T-helper 17 cell (primary cell): Measurements from ENCODE around the gene TRIM22. TPM values are rescaled to one million over a fixed set of nuclear protein-coding genes. Genes with fewer than 3 reads are reported as not detected.
"Not testable (repeated sequence)": the region's sequence is repeated elsewhere in the genome, so short reads cannot be mapped to it uniquely, and the experiment has no call there.

Experiments used
- ATAC-seq: fragments of 150-1000 bp; cut with Tn5 transposase; 2 replicates; pipeline ENCODE4 v1.10.0; 2021; ENCODE audit warnings: mild to moderate bottlenecking, moderate library complexity
- DNase-seq, 3 donors: peaks; one replicate each; pipeline versions ENCODE4 v3.0.0 to v3.0.0-alpha.2; 2020 to 2021
- H3K9me3 ChIP-seq: one replicate; pipeline ENCODE4 v1.7.0; 2013; ENCODE audit warnings: low read length, mild to moderate bottlenecking; ENCODE audit not compliant: control insufficient read depth, poor library complexity, severe bottlenecking
- H3K27ac Mint-ChIP-seq: one replicate; pipeline ENCODE4 v1.8.0; 2022; ENCODE audit warnings: mild to moderate bottlenecking, moderate library complexity, mixed read lengths
- H3K27me3 Mint-ChIP-seq: one replicate; pipeline ENCODE4 v1.8.0; 2022; ENCODE audit warnings: mixed read lengths
- H3K36me3 Mint-ChIP-seq: one replicate; pipeline ENCODE4 v1.8.0; 2022; ENCODE audit warnings: low read depth, mixed read lengths
- H3K4me1 Mint-ChIP-seq: one replicate; pipeline ENCODE4 v1.8.0; 2022; ENCODE audit warnings: mild to moderate bottlenecking, mixed read lengths
- H3K4me3 Mint-ChIP-seq: one replicate; pipeline ENCODE4 v1.8.0; 2022; ENCODE audit warnings: mild to moderate bottlenecking, moderate library complexity, mixed read lengths
- total RNA-seq, 4 donors: library from RNA in 2 of 4; stranded (reverse) in 2 of 4; gene quantifications; one replicate each; pipeline ENCODE4 v1.2.3 and lab custom pipeline; 2022 to 2026

TRIM22 gene
- total RNA-seq, 2 donors from 2014 or later = 273 to 293 TPM

DNA sequence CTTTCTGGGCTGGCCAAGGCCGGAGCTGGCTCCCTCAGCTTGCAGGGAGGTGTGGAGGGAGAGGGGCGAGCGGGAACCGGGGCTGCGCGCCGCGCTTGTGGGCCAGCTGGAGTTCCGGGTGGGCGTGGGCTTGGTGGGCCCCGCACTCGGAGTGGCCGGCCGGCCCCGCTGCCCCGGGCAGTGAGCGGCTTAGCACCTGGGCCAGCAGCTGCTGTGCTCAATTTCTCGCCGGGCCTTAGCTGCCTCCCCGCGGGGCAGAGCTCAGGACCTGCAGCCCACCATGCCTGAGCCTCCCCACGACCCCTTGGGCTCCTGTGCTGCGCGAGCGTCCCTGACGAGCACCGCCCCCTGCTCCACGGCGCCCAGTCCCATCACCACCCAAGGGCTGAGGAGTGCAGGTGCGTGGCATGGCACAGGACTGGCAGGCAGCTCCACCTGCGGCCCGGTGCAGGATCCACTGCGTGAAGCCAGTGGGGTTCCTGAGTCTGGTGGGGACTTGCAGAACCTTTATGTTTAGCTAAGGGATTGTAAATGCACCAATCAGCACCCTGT is 6.6 kb upstream of the TRIM22 start:
- not testable (repeated sequence) for H3K27me3 Mint-ChIP-seq, H3K9me3 ChIP-seq, DNase-seq, H3K27ac Mint-ChIP-seq, ATAC-seq
- peak overlapping the region; percentile 97 for H3K4me3 Mint-ChIP-seq
- peaks cover 37% of the 10 kb centered on the region for H3K4me1 Mint-ChIP-seq
- peaks cover 14% of the 10 kb centered on the region for H3K36me3 Mint-ChIP-seq

DNA sequence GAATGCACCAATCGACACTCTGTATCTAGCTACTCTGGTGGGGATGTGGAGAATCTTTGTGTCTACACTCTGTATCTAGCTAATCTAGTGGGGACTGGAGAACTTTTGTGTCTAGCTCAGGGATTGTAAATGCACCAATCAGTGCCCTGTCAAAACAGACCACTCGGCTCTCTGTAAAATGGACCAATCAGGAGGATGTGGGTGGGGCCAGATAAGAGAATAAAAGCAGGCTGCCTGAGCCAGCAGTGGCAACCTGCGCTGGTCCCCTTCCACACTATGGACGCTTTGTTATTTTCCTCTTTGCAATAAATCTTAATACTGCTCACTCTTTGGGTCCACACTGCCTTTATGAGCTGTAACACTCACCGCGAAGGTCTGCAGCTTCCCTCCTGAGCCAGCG is 6.0 kb upstream of the TRIM22 start:
- not testable (repeated sequence) for H3K27me3 Mint-ChIP-seq, H3K9me3 ChIP-seq, DNase-seq, ATAC-seq, H3K36me3 Mint-ChIP-seq
- Mint-ChIP-seq H3K27ac (peak overlapping the region; percentile 97), H3K4me1 (peaks cover 41% of the 10 kb centered on the region), H3K4me3 (peak overlapping the region; percentile 97)

DNA sequence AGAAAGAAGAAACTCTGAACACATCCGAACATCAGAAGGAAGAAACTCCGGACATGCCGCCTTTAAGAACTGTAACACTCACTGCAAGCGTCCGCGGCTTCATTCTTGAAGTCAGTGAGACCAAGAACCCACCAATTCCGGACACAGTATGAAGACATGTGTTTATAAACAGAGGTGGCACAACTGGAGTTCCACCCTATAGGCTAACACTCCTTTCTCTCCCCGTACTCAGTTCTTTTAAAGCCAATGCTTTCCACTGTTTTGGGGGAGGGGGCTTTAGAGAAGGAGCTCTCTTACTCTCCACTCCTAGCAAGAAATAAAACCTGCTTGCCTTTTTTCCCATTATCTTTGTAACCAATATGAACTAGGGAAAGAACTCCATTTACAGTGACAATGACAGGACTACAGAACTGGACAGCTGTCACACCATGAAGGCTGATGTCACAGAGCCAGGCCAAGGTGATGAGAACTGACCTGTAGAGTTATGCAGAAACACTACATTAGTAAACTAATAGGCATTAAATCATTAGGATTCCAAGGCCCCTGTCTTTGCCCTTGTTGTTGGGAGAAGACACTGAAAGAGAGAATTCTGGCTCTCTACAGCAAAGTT is 5.4 kb upstream of the TRIM22 start:
- Mint-ChIP-seq H3K4me1 (peaks cover 39% of the 10 kb centered on the region), H3K27me3 (no peaks in the 10 kb centered on the region), H3K27ac (peak overlapping the region; percentile 97), H3K4me3 (peak overlapping the region; percentile 97), H3K36me3 (peaks cover 6% of the 10 kb centered on the region)
- no peak for DNase-seq
- no peaks in the 10 kb centered on the region for H3K9me3 ChIP-seq
- peak; percentile 7 for ATAC-seq

DNA sequence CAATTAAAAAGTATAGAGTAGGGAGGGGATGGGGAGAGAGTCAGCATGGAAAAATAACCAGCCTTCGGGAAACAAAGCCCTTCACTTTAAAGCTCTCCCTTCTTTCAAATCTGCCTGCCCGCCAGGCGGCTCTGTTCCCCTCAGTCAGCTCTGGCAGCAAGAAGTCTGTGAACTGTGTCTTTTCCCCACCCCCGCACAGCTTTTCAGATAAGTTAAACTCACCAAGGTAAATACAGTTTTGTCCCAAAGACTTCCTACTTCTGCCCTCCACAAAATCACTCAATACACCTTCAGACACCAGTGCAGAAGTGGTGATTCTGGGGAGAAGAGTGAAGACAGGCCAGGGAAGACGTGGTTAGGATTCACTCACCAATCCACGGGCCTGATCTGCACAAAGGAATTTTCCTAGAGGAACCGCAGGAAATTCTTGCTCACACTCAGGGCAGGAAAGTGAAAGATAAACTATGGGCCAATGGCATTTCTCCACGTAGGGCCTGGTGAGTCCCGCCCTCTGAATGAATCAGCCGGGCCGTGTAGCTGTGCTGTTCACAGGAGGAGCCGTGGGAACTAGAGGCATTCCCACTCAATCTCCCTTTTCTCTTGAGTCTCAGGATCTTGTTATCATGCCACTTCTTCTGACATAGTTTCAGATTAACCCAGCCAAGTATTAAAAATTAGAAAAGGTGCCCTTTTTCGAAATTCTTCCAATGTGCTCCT is 4.8 kb upstream of the TRIM22 start, which contains the start of gene TRIM5:
Gene TRIM5, minus strand, starts transcription at position 429 of the 717 bp plus-strand sequence. CDS start 4,897 bp downstream, outside the sequence.
- peak within 1 kb of the TSS; percentile 97 for H3K4me3 Mint-ChIP-seq

DNA sequence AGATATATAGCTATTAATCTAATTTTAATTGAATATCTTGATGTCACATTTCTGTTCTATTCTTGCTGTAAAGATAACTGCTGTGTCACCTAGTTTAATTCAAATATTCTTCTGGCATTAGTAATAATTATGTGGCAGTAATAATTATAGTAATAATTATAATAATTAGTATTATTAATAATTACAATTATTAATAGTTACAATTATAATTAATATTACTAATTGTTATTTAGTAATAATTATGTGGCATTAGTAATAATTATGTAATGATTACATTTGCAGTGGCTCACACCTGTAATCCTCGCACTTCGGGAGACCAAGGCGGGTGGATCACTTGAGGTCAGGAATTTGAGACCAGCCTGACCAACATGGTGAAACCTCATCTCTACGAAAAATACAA is 3.2 kb upstream of the TRIM22 start:
- H3K27ac Mint-ChIP-seq = peak overlapping the region; percentile 47
- no peak for DNase-seq
- H3K4me3 Mint-ChIP-seq = peak overlapping the region; percentile 55
- H3K9me3 ChIP-seq = no peaks in the 10 kb centered on the region
- peaks cover 50% of the 10 kb centered on the region for H3K4me1 Mint-ChIP-seq
- H3K36me3 Mint-ChIP-seq = peaks cover 2% of the 10 kb centered on the region
- ATAC-seq = no peak
- no peaks in the 10 kb centered on the region for H3K27me3 Mint-ChIP-seq

More for the DNA sequence above, 4.8 kb upstream of the TRIM22 start, which contains the start of gene TRIM5:
- peak; percentile 52 to 61 (median 53) for DNase-seq
- H3K9me3 ChIP-seq = no peaks in the 10 kb centered on the region
- H3K36me3 Mint-ChIP-seq = no peaks in the 10 kb centered on the region
- peak within 1 kb of the TSS; percentile 97 for H3K27ac Mint-ChIP-seq
- H3K4me1 Mint-ChIP-seq = peaks cover 40% of the 10 kb centered on the region
- ATAC-seq = peak; percentile 87
- no peaks in the 10 kb centered on the region for H3K27me3 Mint-ChIP-seq

DNA sequence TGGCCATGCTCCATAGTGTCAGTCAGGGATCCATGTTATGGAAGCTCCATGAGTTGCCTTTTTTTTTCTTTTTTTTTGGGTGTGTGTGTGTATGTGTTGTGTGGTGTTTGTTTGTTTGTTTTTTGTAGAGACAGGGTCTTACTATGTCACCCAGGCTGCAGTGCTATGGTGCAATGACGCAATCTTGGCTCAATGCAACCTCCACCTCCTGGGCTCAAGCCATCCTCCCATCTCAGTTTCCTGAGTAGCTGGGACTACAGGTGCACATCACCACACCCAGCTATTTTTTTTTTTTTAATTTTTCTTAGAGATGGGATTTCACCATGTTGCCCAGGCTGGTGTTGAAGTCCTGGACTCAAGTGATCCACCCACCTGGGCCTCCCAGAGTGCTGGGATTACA is 1.1 kb upstream of the TRIM22 start:
- DNase-seq = no peak
- H3K4me1 Mint-ChIP-seq = peaks cover 53% of the 10 kb centered on the region
- ATAC-seq = no peak
- no peaks in the 10 kb centered on the region for H3K9me3 ChIP-seq
- peak overlapping the region; percentile 98 for H3K27ac Mint-ChIP-seq
- no peaks in the 10 kb centered on the region for H3K27me3 Mint-ChIP-seq
- no peak overlapping the region for H3K4me3 Mint-ChIP-seq
- peaks cover 6% of the 10 kb centered on the region for H3K36me3 Mint-ChIP-seq

DNA sequence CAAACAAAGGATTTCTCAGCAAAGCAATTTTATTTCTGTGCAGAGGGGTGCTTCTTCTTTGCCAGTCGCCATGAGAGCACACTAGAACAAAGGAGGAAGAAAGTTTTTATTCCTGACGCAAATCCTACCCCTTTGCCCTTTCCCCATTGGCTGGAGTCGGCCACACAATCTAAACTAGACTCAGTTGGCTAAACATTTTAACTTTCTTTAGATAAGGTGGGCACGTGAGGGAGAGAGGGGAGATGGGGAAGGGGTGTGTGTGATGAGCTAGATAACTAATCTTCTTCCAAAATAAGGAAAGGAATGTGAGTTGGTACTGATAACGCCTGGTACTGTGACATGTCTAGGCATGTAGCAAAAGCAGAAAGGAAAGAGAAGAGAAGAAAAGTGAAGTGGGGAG is 626 bp downstream of the TRIM22 start:
- DNase-seq (no peak), ATAC-seq (no peak)
- peaks cover 10% of the 10 kb centered on the region for H3K36me3 Mint-ChIP-seq
- H3K4me3 Mint-ChIP-seq = peak overlapping the region; percentile 99
- H3K27me3 Mint-ChIP-seq = no peaks in the 10 kb centered on the region
- H3K4me1 Mint-ChIP-seq = peaks cover 53% of the 10 kb centered on the region
- H3K9me3 ChIP-seq = no peaks in the 10 kb centered on the region
- H3K27ac Mint-ChIP-seq = peak overlapping the region; percentile 98

DNA sequence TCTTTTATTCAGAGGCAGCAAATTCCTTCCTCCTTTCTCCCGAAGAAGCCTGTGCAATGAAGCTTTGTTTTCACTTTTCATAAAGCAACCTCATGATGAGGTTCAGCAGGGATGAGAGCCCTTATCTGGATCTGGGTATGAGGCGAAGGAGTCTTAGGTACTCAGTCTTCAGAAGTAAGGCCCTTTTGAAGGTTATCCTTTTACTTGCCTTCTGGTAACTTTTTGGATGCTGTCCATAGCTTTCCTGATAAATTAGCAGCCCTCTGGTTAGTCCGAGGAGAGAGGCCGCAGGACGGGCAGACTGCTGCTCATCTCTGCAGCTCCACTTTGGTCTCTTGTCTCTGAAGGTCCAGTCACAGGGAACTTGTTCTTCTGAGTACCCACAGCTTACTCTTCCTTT is 1.1 kb downstream of the TRIM22 start:
- peak overlapping the region; percentile 98 for H3K27ac Mint-ChIP-seq
- no peak for ATAC-seq

DNA sequence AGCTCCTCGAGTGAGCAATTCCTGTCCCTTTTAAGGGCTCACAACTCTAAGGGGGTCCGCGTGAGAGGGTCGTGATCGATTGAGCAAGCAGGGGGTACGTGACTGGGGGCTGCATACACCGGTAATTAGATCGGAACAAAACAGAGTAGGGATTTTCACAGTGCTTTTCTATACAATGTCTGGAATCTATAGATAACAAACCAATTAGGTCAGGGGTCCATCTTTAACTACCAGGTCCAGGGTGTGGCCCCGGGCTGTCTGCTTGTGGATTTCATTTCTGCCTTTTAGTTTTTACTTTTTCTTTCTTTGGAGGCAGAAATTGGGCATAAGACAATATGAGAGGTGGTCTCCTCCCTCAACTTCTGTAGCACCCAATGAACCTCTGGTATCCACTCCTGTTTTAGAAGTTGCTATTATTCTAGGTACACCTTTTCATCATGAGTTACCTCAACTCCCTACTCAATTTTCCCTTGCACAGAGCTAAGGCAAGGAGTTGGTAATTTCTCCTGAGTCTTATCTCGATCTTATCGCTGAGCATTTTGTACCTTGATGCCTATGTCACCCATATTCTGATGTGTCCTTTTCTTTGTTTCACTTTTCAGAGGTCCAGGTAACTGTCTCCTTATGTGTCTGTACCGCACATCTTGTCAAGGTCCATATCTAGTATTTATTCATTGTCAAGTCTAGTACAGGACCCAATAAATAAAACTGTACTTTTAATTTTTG is 1.8 kb downstream of the TRIM22 start:
- peak; percentile 26 for ATAC-seq
- not testable (repeated sequence) for DNase-seq, H3K9me3 ChIP-seq, H3K27me3 Mint-ChIP-seq
- Mint-ChIP-seq H3K4me3 (peak overlapping the region; percentile 99), H3K27ac (peak overlapping the region; percentile 98), H3K4me1 (peaks cover 59% of the 10 kb centered on the region), H3K36me3 (peaks cover 13% of the 10 kb centered on the region)

More for the DNA sequence above, 1.1 kb downstream of the TRIM22 start:
- H3K36me3 Mint-ChIP-seq = peaks cover 11% of the 10 kb centered on the region
- DNase-seq = no peak
- H3K27me3 Mint-ChIP-seq = no peaks in the 10 kb centered on the region
- peaks cover 55% of the 10 kb centered on the region for H3K4me1 Mint-ChIP-seq
- peak overlapping the region; percentile 99 for H3K4me3 Mint-ChIP-seq
- H3K9me3 ChIP-seq = no peaks in the 10 kb centered on the region

DNA sequence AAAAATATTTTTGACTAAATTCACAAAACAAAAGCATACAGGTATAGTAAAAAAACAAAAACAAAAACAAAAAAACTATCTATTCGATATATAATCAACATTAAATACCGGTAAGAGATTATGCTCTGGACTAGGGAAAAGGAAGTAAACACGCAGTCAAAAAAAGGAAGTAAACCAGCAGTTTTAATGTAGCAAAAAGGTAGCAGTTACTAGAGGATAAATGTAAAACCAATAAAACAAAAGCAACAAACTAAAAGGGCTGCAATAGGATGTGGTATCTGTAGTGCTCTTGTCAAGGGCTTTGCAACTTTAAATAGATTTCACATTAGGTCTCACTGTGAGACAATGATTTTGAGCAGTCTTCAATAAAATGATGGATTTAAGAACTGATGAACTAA is 2.4 kb downstream of the TRIM22 start:
- ATAC-seq = peak; percentile 17

DNA sequence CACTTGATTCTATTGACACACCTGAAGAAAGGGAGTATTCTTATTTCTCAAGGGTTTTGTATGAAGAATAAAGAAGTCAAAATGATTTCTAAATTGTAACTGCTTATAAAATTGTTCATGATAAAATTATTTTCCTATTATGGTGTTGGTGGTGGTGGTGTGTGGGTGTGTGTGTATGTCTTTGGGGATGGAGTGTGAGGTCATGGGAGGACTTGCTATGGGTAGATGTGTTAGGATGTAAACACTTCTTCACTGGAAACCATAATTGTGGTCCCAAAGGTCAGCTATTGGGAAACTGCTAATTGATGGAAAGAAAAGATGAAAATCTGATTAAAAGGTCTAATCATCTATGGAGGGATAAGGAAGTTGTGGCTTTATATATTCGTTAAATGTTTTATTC is 5.1 kb downstream of the TRIM22 start:
- DNase-seq = no peak
- H3K27ac Mint-ChIP-seq = peak overlapping the region; percentile 98
- no peaks in the 10 kb centered on the region for H3K27me3 Mint-ChIP-seq
- peaks cover 53% of the 10 kb centered on the region for H3K4me1 Mint-ChIP-seq
- no peaks in the 10 kb centered on the region for H3K9me3 ChIP-seq
- peaks cover 16% of the 10 kb centered on the region for H3K36me3 Mint-ChIP-seq
- no peak for ATAC-seq
- H3K4me3 Mint-ChIP-seq = peak overlapping the region; percentile 76

More for the DNA sequence above, 2.4 kb downstream of the TRIM22 start:
- peaks cover 13% of the 10 kb centered on the region for H3K36me3 Mint-ChIP-seq
- H3K27me3 Mint-ChIP-seq = no peaks in the 10 kb centered on the region
- H3K9me3 ChIP-seq = no peaks in the 10 kb centered on the region
- peak overlapping the region; percentile 98 for H3K27ac Mint-ChIP-seq
- peak overlapping the region; percentile 99 for H3K4me3 Mint-ChIP-seq
- DNase-seq = no peak
- peaks cover 61% of the 10 kb centered on the region for H3K4me1 Mint-ChIP-seq

DNA sequence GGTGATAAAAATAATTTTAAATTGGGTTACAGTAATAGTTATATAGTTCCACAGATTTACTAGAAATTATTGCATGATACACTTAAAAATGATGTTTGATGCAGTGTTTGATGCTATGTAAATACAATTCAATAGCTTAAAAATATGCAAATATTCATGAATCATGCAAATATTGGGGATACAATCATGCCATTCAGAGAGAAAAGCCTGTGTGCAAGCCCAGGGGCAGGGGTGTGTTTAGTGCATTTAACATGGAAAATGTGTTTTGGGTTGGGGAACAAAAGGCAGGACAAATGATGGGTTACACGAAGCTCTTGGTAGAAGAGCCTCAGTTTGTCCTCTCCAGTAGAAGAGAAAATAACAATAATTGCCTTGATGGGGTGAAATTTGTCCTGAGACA is 6.0 kb downstream of the TRIM22 start:
- peaks cover 48% of the 10 kb centered on the region for H3K4me1 Mint-ChIP-seq
- H3K36me3 Mint-ChIP-seq = peaks cover 14% of the 10 kb centered on the region
- DNase-seq (no peak), ATAC-seq (no peak)
- H3K4me3 Mint-ChIP-seq = no peak overlapping the region
- H3K27ac Mint-ChIP-seq = peak overlapping the region; percentile 98
- no peaks in the 10 kb centered on the region for H3K9me3 ChIP-seq
- H3K27me3 Mint-ChIP-seq = no peaks in the 10 kb centered on the region

DNA sequence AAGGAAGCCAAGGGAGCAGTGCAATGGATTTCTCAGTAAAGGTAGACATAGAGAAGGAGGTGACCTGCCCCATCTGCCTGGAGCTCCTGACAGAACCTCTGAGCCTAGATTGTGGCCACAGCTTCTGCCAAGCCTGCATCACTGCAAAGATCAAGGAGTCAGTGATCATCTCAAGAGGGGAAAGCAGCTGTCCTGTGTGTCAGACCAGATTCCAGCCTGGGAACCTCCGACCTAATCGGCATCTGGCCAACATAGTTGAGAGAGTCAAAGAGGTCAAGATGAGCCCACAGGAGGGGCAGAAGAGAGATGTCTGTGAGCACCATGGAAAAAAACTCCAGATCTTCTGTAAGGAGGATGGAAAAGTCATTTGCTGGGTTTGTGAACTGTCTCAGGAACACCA is 6.6 kb downstream of the TRIM22 start:
- H3K27ac Mint-ChIP-seq = peak overlapping the region; percentile 98
- H3K4me3 Mint-ChIP-seq = peak overlapping the region; percentile 28
- peaks cover 14% of the 10 kb centered on the region for H3K36me3 Mint-ChIP-seq
- H3K9me3 ChIP-seq = no peaks in the 10 kb centered on the region
- H3K4me1 Mint-ChIP-seq = peaks cover 44% of the 10 kb centered on the region
- no peak for DNase-seq
- H3K27me3 Mint-ChIP-seq = no peaks in the 10 kb centered on the region
- no peak for ATAC-seq
